ENCODE results near the gene SHC3. TPM values are rescaled to one million over a fixed set of nuclear protein-coding genes. Genes with fewer than 3 reads are reported as not detected.
A peak's percentile ranks its signal among the peaks of the same experiment; 100 is the strongest.

The SHC3 gene
- total and polyA plus RNA-seq, 2 of the 4 experiments (the other 2 are of a cell fraction): 4.5 to 13.3 TPM

GRCh38 chr9:89000973-89001916 is 177.4 kb downstream of the SHC3 start:
- H3K4ac ChIP-seq (ENCODE audit: low read depth, low read length): peak overlapping the region; percentile 90
- peak overlapping the region; percentile 87 for H2BK120ac ChIP-seq (ENCODE audit: low read depth, low read length)
- peak overlapping the region; percentile 67 for H3K4me2 ChIP-seq (ENCODE audit: low read depth, low read length)
- peak overlapping the region; percentile 24; the same call in 1 of the 2 replicates for H3K56ac ChIP-seq (ENCODE audit: extremely low read depth, insufficient read depth, low read length)
- intact Hi-C loops (cut with micrococcal nuclease): loop anchor here (1.0 to 2.0 kb wide), 4 partner anchors 255 to 612 kb away; partner anchors contain the start of gene SPIN1
- in situ Hi-C loops (cut with MboI; ENCODE audit: low sequenced_read_pairs): loop anchor here (5.0 to 25.0 kb wide), 4 partner anchors 409 to 1314 kb away; partner anchors contain the start of gene CDK20
- ChIA-PET CTCF (interaction anchor here (0.5 to 1.0 kb wide), 3 partner anchors 278 to 417 kb away, joined by 3 read pairs; no protein-coding TSS in a partner anchor), POLR2A (ENCODE audit: unreplicated experiment) (no interaction called here)
- peak overlapping the region; percentile 30; the same call in 1 of the 2 replicates for H3K27ac ChIP-seq (ENCODE audit: insufficient read depth, low read length)
- WGBS, 2 experiments (ENCODE audit: extremely low coverage in 2 of 2, insufficient read length in 1 of 2): 34% methylated on average over 41 of the region's 52 CpGs; no CpG with 5 or more reads in 1 of the 2 experiments
- dilution Hi-C loops (cut with HindIII; ENCODE audit: low sequenced_read_pairs, unreplicated experiment): no loop called here
- H3K18ac ChIP-seq (ENCODE audit: low read depth, low read length): peak overlapping the region; percentile 28; the same call in 1 of the 2 replicates
- ATAC-seq (ENCODE audit: low read depth): peak; percentile 85
- H2BK5ac ChIP-seq (ENCODE audit: low read depth, low read length, poor library complexity, severe bottlenecking): no peak overlapping the region
- H3K27me3 ChIP-seq (ENCODE audit: control insufficient read depth, insufficient read depth, low read length): no peaks in the 10 kb centered on the region
- H4K5ac ChIP-seq (ENCODE audit: low read depth, low read length): peak overlapping the region; percentile 9; the same call in 1 of the 2 replicates
- peak overlapping the region; percentile 25; the same call in 1 of the 2 replicates for H3K9ac ChIP-seq (ENCODE audit: low read depth, low read length)
- peaks cover 41% of the 10 kb centered on the region for H3K36me3 ChIP-seq (ENCODE audit: control insufficient read depth, insufficient read depth, low read length)
- no peaks in the 10 kb centered on the region for H3K9me3 ChIP-seq (ENCODE audit: control insufficient read depth, insufficient read depth, low read length)
- peak overlapping the region in 1 of 2 experiments; percentile 77; a peak in 2 of 4 replicates for H4K8ac ChIP-seq (ENCODE audit: low read depth in 2 of 2, low read length in 2 of 2)
- H2AK5ac ChIP-seq (ENCODE audit: low read depth, low read length): peak overlapping the region; percentile 86
- no TSS peak for BruUV-seq (replicated peaks)
- peaks cover 6% of the 10 kb centered on the region; the same call in 1 of the 2 replicates for H4K20me1 ChIP-seq (ENCODE audit: insufficient read depth, low read length)
- peak overlapping the region; percentile 55 for H2AK9ac ChIP-seq (replicated peaks; ENCODE audit: low read depth, low read length, poor library complexity)
- H4K91ac ChIP-seq (ENCODE audit: insufficient read depth, low read depth, low read length): 0 out of 2 replicates have a peak overlapping the region, but pooled peaks have one; percentile 19
- peak; percentile 81 for DNase-seq
- H3K79me1 ChIP-seq (ENCODE audit: low read depth in 1 of 2, low read length in 2 of 2): peaks cover 14 to 39% of the 10 kb centered on the region in 2 experiments; a peak in 2 of 4 replicates
- peaks cover 16% of the 10 kb centered on the region for H3K4me1 ChIP-seq (ENCODE audit: control insufficient read depth, insufficient read depth, low read length)
- H3K9me1 ChIP-seq (ENCODE audit: insufficient read depth, low read length): peaks cover 16% of the 10 kb centered on the region; the same call in 1 of the 2 replicates
- peak overlapping the region; percentile 67 for H3K23ac ChIP-seq (ENCODE audit: low read depth, low read length)
- no peak overlapping the region for H3K4me3 ChIP-seq (ENCODE audit: insufficient read depth, low read depth, low read length)
- peak overlapping the region; percentile 40; the same call in 1 of the 3 replicates for H2BK15ac ChIP-seq (ENCODE audit: low read depth, low read length)
- H3K14ac ChIP-seq (replicated peaks; ENCODE audit: low read depth, low read length): peak overlapping the region; percentile 84
- peak overlapping the region; percentile 77 for H2AFZ ChIP-seq (replicated peaks; ENCODE audit: low read length, poor library complexity)
- peak overlapping the region; percentile 61; the same call in 1 of the 2 replicates for H2BK20ac ChIP-seq (ENCODE audit: low read depth, low read length)
- TF ChIP-seq MAFK (IDR thresholded peaks at IDR 0.05; ENCODE audit: low read depth, low read length): no peak
- peak; percentile 91 for TF ChIP-seq SMC3 (IDR thresholded peaks at IDR 0.05; ENCODE audit: low read depth, low read length)
- TF ChIP-seq CEBPB (IDR thresholded peaks at IDR 0.05; ENCODE audit: low read depth, low read length): no peak
- TF ChIP-seq BHLHE40 (IDR thresholded peaks at IDR 0.05; ENCODE audit: low read depth, low read length): 0 out of 2 replicates have a peak, but pooled peaks have one; percentile 11
- TF ChIP-seq CTCF (conservative IDR thresholded peaks at IDR 0.05; ENCODE audit: low read depth, low read length): peak; percentile 91
- peak; percentile 49; the same call in 1 of the 2 replicates for TF ChIP-seq POLR2A (IDR thresholded peaks at IDR 0.05; ENCODE audit: low read depth, low read length)
- TF ChIP-seq RAD21 (IDR thresholded peaks at IDR 0.05; ENCODE audit: low read length): peak; percentile 93
- TF ChIP-seq MXI1 (IDR thresholded peaks at IDR 0.05; ENCODE audit: borderline replicate concordance, low read depth, low read length): peak; percentile 43; the same call in 1 of the 2 replicates
- TF ChIP-seq CHD1 (IDR thresholded peaks at IDR 0.05; ENCODE audit: low read depth, low read length): peak; percentile 91; the same call in 1 of the 2 replicates
- TF ChIP-seq FOS (IDR thresholded peaks at IDR 0.05; ENCODE audit: low read depth, low read length): no peak
- TF ChIP-seq NFE2L2 (IDR thresholded peaks at IDR 0.05; ENCODE audit: low read depth, low read length): no peak
- TF ChIP-seq MAZ (IDR thresholded peaks at IDR 0.05; ENCODE audit: borderline replicate concordance, low read depth, low read length): peak; percentile 23; the same call in 1 of the 2 replicates
- TF ChIP-seq USF2 (IDR thresholded peaks at IDR 0.05; ENCODE audit: low read depth, low read length): no peak
- TF ChIP-seq RFX5 (IDR thresholded peaks at IDR 0.05; ENCODE audit: low read depth, low read length): no peak
